Measurements from ENCODE around the gene GRID2.

Gene GRID2

GRCh38 chr4:92357966-92358365 is 54.2 kb downstream of the GRID2 start:
- no peak for TF ChIP-seq CTCF (IDR thresholded peaks at IDR 0.05)

- TF ChIP-seq CTCF (IDR thresholded peaks at IDR 0.05): no peak
Observed at GRCh38 chr4:92359491-92359890, 55.7 kb downstream of the GRID2 start.

- TF ChIP-seq CTCF (IDR thresholded peaks at IDR 0.05): no peak
Observed at GRCh38 chr4:92362028-92362427, 58.3 kb downstream of the GRID2 start.

- no peak for TF ChIP-seq CTCF (IDR thresholded peaks at IDR 0.05)
Observed at GRCh38 chr4:92368653-92369052, 64.9 kb downstream of the GRID2 start.

- TF ChIP-seq CTCF (IDR thresholded peaks at IDR 0.05): no peak
Observed at GRCh38 chr4:92381616-92382015, 77.8 kb downstream of the GRID2 start.

- no peak for TF ChIP-seq CTCF (IDR thresholded peaks at IDR 0.05)
Observed at GRCh38 chr4:92382128-92382527, 78.4 kb downstream of the GRID2 start.

- peak; percentile 64 for TF ChIP-seq CTCF (IDR thresholded peaks at IDR 0.05)
Observed at GRCh38 chr4:92387459-92388069, 83.8 kb downstream of the GRID2 start.

GRCh38 chr4:92399032-92399431 is 95.3 kb downstream of the GRID2 start:
- TF ChIP-seq CTCF (IDR thresholded peaks at IDR 0.05): no peak

Data from LNCAP (cell line).